OCI-LY1 (cell line): ENCODE measurements around the gene CERS6.

Source experiments
- EZH2 ChIP-seq: fragments of 200-600 bp; sonication (generic), shearing (Covaris generic); IDR thresholded peaks from 2 replicates; pipeline ENCODE4 v1.8.0; 2017; ENCODE audit warnings: borderline replicate concordance, mixed run types, mild to moderate bottlenecking, antibody characterized with exemption, low read length, moderate library complexity, mixed read lengths
- TF ChIP-seq, protein P1 (sequence below): fragments of 200-600 bp; sonication (generic), shearing (Covaris generic); IDR thresholded peaks from 2 replicates; pipeline ENCODE4 v1.5.1; 2017; ENCODE audit warnings: mild to moderate bottlenecking, antibody characterized with exemption, low read length, moderate library complexity, mixed read lengths

DNA sequence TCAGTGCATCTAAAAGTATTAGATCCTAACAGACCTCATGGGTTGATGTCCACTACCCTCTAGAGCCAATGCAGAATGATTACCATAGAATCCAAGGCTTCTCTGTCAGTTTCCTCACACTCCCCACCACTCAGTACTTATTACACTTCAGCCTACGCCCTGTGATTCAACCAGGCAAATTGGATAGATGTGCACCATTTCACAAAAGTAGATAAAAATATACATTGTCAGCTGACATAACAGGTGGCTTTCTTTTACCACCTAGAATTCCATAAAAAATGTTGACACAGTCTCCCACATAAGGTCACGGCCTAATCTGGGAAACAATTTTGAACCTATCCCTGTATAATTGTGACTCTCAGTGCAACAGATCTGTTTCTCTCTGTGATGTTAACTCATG lies 144.9 kb downstream of the CERS6 start:
- TF ChIP-seq, protein P1, sequence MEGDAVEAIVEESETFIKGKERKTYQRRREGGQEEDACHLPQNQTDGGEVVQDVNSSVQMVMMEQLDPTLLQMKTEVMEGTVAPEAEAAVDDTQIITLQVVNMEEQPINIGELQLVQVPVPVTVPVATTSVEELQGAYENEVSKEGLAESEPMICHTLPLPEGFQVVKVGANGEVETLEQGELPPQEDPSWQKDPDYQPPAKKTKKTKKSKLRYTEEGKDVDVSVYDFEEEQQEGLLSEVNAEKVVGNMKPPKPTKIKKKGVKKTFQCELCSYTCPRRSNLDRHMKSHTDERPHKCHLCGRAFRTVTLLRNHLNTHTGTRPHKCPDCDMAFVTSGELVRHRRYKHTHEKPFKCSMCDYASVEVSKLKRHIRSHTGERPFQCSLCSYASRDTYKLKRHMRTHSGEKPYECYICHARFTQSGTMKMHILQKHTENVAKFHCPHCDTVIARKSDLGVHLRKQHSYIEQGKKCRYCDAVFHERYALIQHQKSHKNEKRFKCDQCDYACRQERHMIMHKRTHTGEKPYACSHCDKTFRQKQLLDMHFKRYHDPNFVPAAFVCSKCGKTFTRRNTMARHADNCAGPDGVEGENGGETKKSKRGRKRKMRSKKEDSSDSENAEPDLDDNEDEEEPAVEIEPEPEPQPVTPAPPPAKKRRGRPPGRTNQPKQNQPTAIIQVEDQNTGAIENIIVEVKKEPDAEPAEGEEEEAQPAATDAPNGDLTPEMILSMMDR = no peak
- TF ChIP-seq EZH2 = no peak
